NCI-H82 treated with DMSO at 0.1 percent for 48 hours (cell line): ENCODE measurements around the gene KIAA1328.
"Not testable (repeated sequence)": the region's sequence is repeated elsewhere in the genome, so short reads cannot be mapped to it uniquely, and the experiment has no call there.

Experiments
- DNase-seq: peaks from one replicate; lab custom pipeline; 2025; ENCODE audit not compliant: unreplicated experiment; lab: John Stamatoyannopoulos, UW

KIAA1328 gene

GRCh38 chr18:36821681-36822080 is 7.2 kb upstream of the KIAA1328 start:
- no peak for DNase-seq

GRCh38 chr18:36825526-36825925 is 3.4 kb upstream of the KIAA1328 start:
- no peak for DNase-seq

- no peak for DNase-seq
Observed at GRCh38 chr18:36826556-36826955, 2.4 kb upstream of the KIAA1328 start.

GRCh38 chr18:36828157-36828629 is 734 bp upstream of the KIAA1328 start:
- no peak for DNase-seq

- peak; percentile 28 for DNase-seq
Observed at GRCh38 chr18:36829362-36830157, 633 bp downstream of the KIAA1328 start.

- no peak for DNase-seq
Observed at GRCh38 chr18:36830158-36830495, 1.2 kb downstream of the KIAA1328 start.

- no peak for DNase-seq
Observed at GRCh38 chr18:36831139-36831538, 2.2 kb downstream of the KIAA1328 start.

- DNase-seq, result no peak
Observed at GRCh38 chr18:36833120-36833519, 4.2 kb downstream of the KIAA1328 start.

GRCh38 chr18:36835927-36836326 is 7.0 kb downstream of the KIAA1328 start:
- DNase-seq, result no peak

GRCh38 chr18:36839835-36840234 is 10.9 kb downstream of the KIAA1328 start:
- DNase-seq, result no peak

GRCh38 chr18:36843199-36843598 is 14.3 kb downstream of the KIAA1328 start:
- no peak for DNase-seq

GRCh38 chr18:36843784-36844183 is 14.9 kb downstream of the KIAA1328 start:
- DNase-seq, result no peak

- no peak for DNase-seq
Observed at GRCh38 chr18:36848609-36849008, 19.7 kb downstream of the KIAA1328 start.

- DNase-seq, result no peak
Observed at GRCh38 chr18:36849288-36850006, 20.5 kb downstream of the KIAA1328 start.

- DNase-seq, result no peak
Observed at GRCh38 chr18:36850527-36851201, 21.7 kb downstream of the KIAA1328 start.

GRCh38 chr18:36851202-36851590 is 22.3 kb downstream of the KIAA1328 start:
- DNase-seq, result no peak

GRCh38 chr18:36856815-36857214 is 27.9 kb downstream of the KIAA1328 start:
- DNase-seq, result no peak

GRCh38 chr18:36862182-36862581 is 33.3 kb downstream of the KIAA1328 start:
- no peak for DNase-seq

- DNase-seq, result no peak
Observed at GRCh38 chr18:36867056-36867455, 38.1 kb downstream of the KIAA1328 start.

- DNase-seq, result no peak
Observed at GRCh38 chr18:36871801-36872200, 42.9 kb downstream of the KIAA1328 start.

- no peak for DNase-seq
Observed at GRCh38 chr18:36872329-36872728, 43.4 kb downstream of the KIAA1328 start.

- not testable (repeated sequence) for DNase-seq
Observed at GRCh38 chr18:36873826-36874225, 44.9 kb downstream of the KIAA1328 start.
